Activated T-cell treated with anti-CD3 and anti-CD28 coated beads, Interleukin-2, amount 50 U/mL, for 24 hours (primary cell): Measurements from ENCODE around the gene MGMT.

ENCODE experiments used
- DNase-seq: peaks from one replicate; pipeline ENCODE4 v3.0.0-alpha.2; 2020
- H3K27ac Mint-ChIP-seq: 2 replicates; pipeline ENCODE4 v1.8.0; 2020; ENCODE audit warnings: mild to moderate bottlenecking, mixed read lengths
- H3K27me3 Mint-ChIP-seq: 2 replicates; pipeline ENCODE4 v1.8.0; 2020; ENCODE audit warnings: mixed read lengths
- H3K36me3 Mint-ChIP-seq: 2 replicates; pipeline ENCODE4 v1.8.0; 2020; ENCODE audit warnings: low read depth, mixed read lengths
- H3K4me1 Mint-ChIP-seq: 2 replicates; pipeline ENCODE4 v1.8.0; 2020; ENCODE audit warnings: low read depth, mixed read lengths
- H3K4me3 Mint-ChIP-seq: 2 replicates; pipeline ENCODE4 v1.8.0; 2020; ENCODE audit warnings: mild to moderate bottlenecking, moderate library complexity, mixed read lengths
- H3K9me3 Mint-ChIP-seq: 2 replicates; pipeline ENCODE4 v1.8.0; 2020; ENCODE audit warnings: mixed read lengths

MGMT gene

GRCh38 chr10:129770286-129770685, 303.2 kb downstream of the MGMT start:
- DNase-seq, result no peak
- Mint-ChIP-seq H3K9me3 (peaks cover 19% of the 10 kb centered on the region), H3K27me3 (no peaks in the 10 kb centered on the region), H3K36me3 (peaks cover 65% of the 10 kb centered on the region), H3K27ac (no peak overlapping the region), H3K4me3 (no peak overlapping the region), H3K4me1 (no peaks in the 10 kb centered on the region)

GRCh38 chr10:129771024-129771423, 304.0 kb downstream of the MGMT start:
- Mint-ChIP-seq H3K27me3 (no peaks in the 10 kb centered on the region), H3K9me3 (peaks cover 18% of the 10 kb centered on the region), H3K4me1 (no peaks in the 10 kb centered on the region), H3K27ac (no peak overlapping the region), H3K4me3 (no peak overlapping the region), H3K36me3 (peaks cover 61% of the 10 kb centered on the region)
- DNase-seq, result no peak

- DNase-seq, result no peak
- H3K4me3 Mint-ChIP-seq, result no peak overlapping the region
- H3K36me3 Mint-ChIP-seq, result peaks cover 56% of the 10 kb centered on the region
- H3K27ac Mint-ChIP-seq, result no peak overlapping the region
- H3K4me1 Mint-ChIP-seq, result no peaks in the 10 kb centered on the region
- H3K27me3 Mint-ChIP-seq, result no peaks in the 10 kb centered on the region
- H3K9me3 Mint-ChIP-seq, result peaks cover 17% of the 10 kb centered on the region
Observed at GRCh38 chr10:129771576-129771975, 304.5 kb downstream of the MGMT start.

GRCh38 chr10:129771991-129772431, 305.0 kb downstream of the MGMT start:
- Mint-ChIP-seq H3K36me3 (peaks cover 56% of the 10 kb centered on the region), H3K27ac (no peak overlapping the region), H3K4me1 (no peaks in the 10 kb centered on the region), H3K27me3 (no peaks in the 10 kb centered on the region), H3K4me3 (no peak overlapping the region), H3K9me3 (peaks cover 21% of the 10 kb centered on the region)
- no peak for DNase-seq

GRCh38 chr10:129772468-129773358, 305.7 kb downstream of the MGMT start:
- Mint-ChIP-seq H3K36me3 (peaks cover 49% of the 10 kb centered on the region), H3K4me3 (no peak overlapping the region), H3K9me3 (peaks cover 27% of the 10 kb centered on the region), H3K27me3 (no peaks in the 10 kb centered on the region), H3K27ac (no peak overlapping the region), H3K4me1 (no peaks in the 10 kb centered on the region)
- DNase-seq, result no peak

GRCh38 chr10:129773359-129773990, 306.4 kb downstream of the MGMT start:
- H3K4me1 Mint-ChIP-seq, result no peaks in the 10 kb centered on the region
- DNase-seq, result no peak
- H3K4me3 Mint-ChIP-seq, result no peak overlapping the region
- no peaks in the 10 kb centered on the region for H3K27me3 Mint-ChIP-seq
- peaks cover 30% of the 10 kb centered on the region for H3K9me3 Mint-ChIP-seq
- no peak overlapping the region for H3K27ac Mint-ChIP-seq
- peaks cover 41% of the 10 kb centered on the region for H3K36me3 Mint-ChIP-seq

- no peaks in the 10 kb centered on the region for H3K4me1 Mint-ChIP-seq
- peaks cover 30% of the 10 kb centered on the region for H3K9me3 Mint-ChIP-seq
- H3K4me3 Mint-ChIP-seq, result no peak overlapping the region
- H3K27me3 Mint-ChIP-seq, result no peaks in the 10 kb centered on the region
- H3K27ac Mint-ChIP-seq, result no peak overlapping the region
- peaks cover 34% of the 10 kb centered on the region for H3K36me3 Mint-ChIP-seq
- DNase-seq, result no peak
Observed at GRCh38 chr10:129774082-129774735, 307.2 kb downstream of the MGMT start.

GRCh38 chr10:129774736-129775401, 307.8 kb downstream of the MGMT start:
- Mint-ChIP-seq H3K36me3 (peaks cover 27% of the 10 kb centered on the region), H3K27ac (no peak overlapping the region), H3K27me3 (no peaks in the 10 kb centered on the region), H3K9me3 (peaks cover 30% of the 10 kb centered on the region), H3K4me1 (no peaks in the 10 kb centered on the region), H3K4me3 (no peak overlapping the region)
- no peak for DNase-seq

- Mint-ChIP-seq H3K4me1 (no peaks in the 10 kb centered on the region), H3K4me3 (no peak overlapping the region), H3K9me3 (peaks cover 28% of the 10 kb centered on the region), H3K27me3 (no peaks in the 10 kb centered on the region), H3K27ac (no peak overlapping the region), H3K36me3 (peaks cover 20% of the 10 kb centered on the region)
- DNase-seq, result no peak
Observed at GRCh38 chr10:129775681-129776080, 308.6 kb downstream of the MGMT start.

- H3K27ac Mint-ChIP-seq, result no peak overlapping the region
- no peak overlapping the region for H3K4me3 Mint-ChIP-seq
- H3K4me1 Mint-ChIP-seq, result no peaks in the 10 kb centered on the region
- H3K27me3 Mint-ChIP-seq, result no peaks in the 10 kb centered on the region
- peaks cover 17% of the 10 kb centered on the region for H3K9me3 Mint-ChIP-seq
- peaks cover 6% of the 10 kb centered on the region for H3K36me3 Mint-ChIP-seq
- no peak for DNase-seq
Observed at GRCh38 chr10:129777687-129778086, 310.6 kb downstream of the MGMT start.

- no peak for DNase-seq
- H3K27ac Mint-ChIP-seq, result no peak overlapping the region
- no peak overlapping the region for H3K4me3 Mint-ChIP-seq
- H3K4me1 Mint-ChIP-seq, result no peaks in the 10 kb centered on the region
- H3K36me3 Mint-ChIP-seq, result peaks cover 5% of the 10 kb centered on the region
- no peaks in the 10 kb centered on the region for H3K27me3 Mint-ChIP-seq
- H3K9me3 Mint-ChIP-seq, result peaks cover 23% of the 10 kb centered on the region
Observed at GRCh38 chr10:129778571-129778970, 311.5 kb downstream of the MGMT start.

- Mint-ChIP-seq H3K36me3 (peaks cover 5% of the 10 kb centered on the region), H3K9me3 (peaks cover 29% of the 10 kb centered on the region), H3K4me3 (no peak overlapping the region), H3K27me3 (no peaks in the 10 kb centered on the region), H3K4me1 (no peaks in the 10 kb centered on the region), H3K27ac (no peak overlapping the region)
- no peak for DNase-seq
Observed at GRCh38 chr10:129779126-129780111, 312.4 kb downstream of the MGMT start.

GRCh38 chr10:129780198-129780597, 313.2 kb downstream of the MGMT start:
- no peak overlapping the region for H3K4me3 Mint-ChIP-seq
- peaks cover 33% of the 10 kb centered on the region for H3K9me3 Mint-ChIP-seq
- no peaks in the 10 kb centered on the region for H3K4me1 Mint-ChIP-seq
- no peak overlapping the region for H3K27ac Mint-ChIP-seq
- H3K36me3 Mint-ChIP-seq, result peaks cover 5% of the 10 kb centered on the region
- H3K27me3 Mint-ChIP-seq, result no peaks in the 10 kb centered on the region
- DNase-seq, result no peak
